ENCODE data around the gene CRB3.

DNA sequence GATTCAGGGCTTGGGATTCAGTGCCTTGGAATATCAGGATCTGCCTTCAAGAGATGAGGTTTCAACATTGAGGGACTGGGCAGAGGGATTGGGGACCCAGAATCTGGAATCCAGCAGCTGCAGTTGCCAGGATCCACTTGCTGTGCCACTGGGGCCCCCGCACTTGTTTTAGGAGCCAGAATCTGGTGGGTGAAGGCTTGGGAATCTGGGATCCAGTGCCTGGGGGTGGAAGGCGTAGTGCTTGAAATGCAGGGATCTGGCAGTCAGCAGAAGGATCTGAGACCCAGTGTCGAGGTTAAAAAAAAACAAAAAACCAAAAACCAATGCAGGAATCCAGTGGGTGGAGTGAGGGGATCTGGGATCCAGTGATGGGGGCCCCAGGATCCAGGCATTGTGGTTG is 23.2 kb upstream of the CRB3 start:
- TF ChIP-seq, protein P1, sequence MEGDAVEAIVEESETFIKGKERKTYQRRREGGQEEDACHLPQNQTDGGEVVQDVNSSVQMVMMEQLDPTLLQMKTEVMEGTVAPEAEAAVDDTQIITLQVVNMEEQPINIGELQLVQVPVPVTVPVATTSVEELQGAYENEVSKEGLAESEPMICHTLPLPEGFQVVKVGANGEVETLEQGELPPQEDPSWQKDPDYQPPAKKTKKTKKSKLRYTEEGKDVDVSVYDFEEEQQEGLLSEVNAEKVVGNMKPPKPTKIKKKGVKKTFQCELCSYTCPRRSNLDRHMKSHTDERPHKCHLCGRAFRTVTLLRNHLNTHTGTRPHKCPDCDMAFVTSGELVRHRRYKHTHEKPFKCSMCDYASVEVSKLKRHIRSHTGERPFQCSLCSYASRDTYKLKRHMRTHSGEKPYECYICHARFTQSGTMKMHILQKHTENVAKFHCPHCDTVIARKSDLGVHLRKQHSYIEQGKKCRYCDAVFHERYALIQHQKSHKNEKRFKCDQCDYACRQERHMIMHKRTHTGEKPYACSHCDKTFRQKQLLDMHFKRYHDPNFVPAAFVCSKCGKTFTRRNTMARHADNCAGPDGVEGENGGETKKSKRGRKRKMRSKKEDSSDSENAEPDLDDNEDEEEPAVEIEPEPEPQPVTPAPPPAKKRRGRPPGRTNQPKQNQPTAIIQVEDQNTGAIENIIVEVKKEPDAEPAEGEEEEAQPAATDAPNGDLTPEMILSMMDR (IDR thresholded peaks at IDR 0.05), result no peak
- TF ChIP-seq POLR2A (IDR thresholded peaks at IDR 0.05), result no peak

Measured in ovary (tissue), 3 donors.